Femur (tissue), 1 donor: ENCODE results near the gene PPP4R2.

Source experiments
- DNase-seq: peaks from one replicate; pipeline ENCODE4 v3.0.0-alpha.2; 2017

PPP4R2 gene, protein sequence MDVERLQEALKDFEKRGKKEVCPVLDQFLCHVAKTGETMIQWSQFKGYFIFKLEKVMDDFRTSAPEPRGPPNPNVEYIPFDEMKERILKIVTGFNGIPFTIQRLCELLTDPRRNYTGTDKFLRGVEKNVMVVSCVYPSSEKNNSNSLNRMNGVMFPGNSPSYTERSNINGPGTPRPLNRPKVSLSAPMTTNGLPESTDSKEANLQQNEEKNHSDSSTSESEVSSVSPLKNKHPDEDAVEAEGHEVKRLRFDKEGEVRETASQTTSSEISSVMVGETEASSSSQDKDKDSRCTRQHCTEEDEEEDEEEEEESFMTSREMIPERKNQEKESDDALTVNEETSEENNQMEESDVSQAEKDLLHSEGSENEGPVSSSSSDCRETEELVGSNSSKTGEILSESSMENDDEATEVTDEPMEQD

GRCh38 chr3:72996473-72997333 is at the start of gene PPP4R2:
Gene PPP4R2, plus strand, starts transcription at chr3:72996811. Its CDS starts 227 bp downstream, at chr3:72997038.
- peak; percentile 95 for DNase-seq

DNA sequence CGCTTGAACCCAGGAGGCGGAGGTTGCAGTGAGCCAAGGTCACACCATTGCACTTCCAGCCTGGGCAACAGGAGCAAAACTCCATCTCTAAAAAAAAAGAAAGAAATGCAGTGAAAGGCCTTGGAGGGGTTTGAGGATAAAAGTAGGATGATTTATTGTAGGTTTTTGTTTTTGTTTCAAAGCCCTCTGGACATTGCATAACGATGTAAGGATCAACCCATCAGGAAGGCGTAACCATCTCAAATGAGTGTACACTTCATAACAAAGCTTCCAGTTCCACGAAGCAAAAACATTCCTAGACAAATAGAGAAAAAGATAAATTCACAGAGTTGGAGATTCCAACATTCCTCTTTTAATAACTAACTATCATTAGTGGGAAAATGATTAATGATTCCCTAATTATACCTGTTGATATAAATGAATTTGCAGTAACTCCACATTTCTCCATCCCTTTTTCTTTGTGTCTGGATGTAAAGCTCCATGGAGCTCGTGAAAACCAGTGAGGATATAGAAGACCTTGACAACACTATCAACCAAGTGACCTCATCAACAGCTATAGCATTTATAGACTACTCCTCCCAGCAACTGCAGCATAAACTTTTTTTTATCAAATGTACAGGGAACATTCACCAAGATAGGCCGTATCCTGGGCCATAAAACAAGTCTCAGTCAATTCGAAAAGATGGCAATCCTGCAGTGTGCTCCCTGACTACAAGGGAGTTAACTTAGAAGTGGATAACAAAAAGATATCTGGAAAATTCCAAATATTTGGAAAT is 48.7 kb upstream of the PPP4R2 start:
- no peak for DNase-seq

- DNase-seq = no peak
Measured at GRCh38 chr3:72949016-72949415, 47.6 kb upstream of the PPP4R2 start.

GRCh38 chr3:72950372-72950771 is 46.2 kb upstream of the PPP4R2 start:
- DNase-seq = no peak

GRCh38 chr3:72950801-72951200 is 45.8 kb upstream of the PPP4R2 start:
- DNase-seq = no peak

- DNase-seq = no peak
Measured at GRCh38 chr3:72951259-72951722, 45.3 kb upstream of the PPP4R2 start.

- DNase-seq = no peak
Measured at GRCh38 chr3:72953325-72953956, 43.2 kb upstream of the PPP4R2 start.

- DNase-seq = no peak
Measured at GRCh38 chr3:72957297-72957696, 39.3 kb upstream of the PPP4R2 start.

GRCh38 chr3:72959336-72959735 is 37.3 kb upstream of the PPP4R2 start:
- no peak for DNase-seq

DNA sequence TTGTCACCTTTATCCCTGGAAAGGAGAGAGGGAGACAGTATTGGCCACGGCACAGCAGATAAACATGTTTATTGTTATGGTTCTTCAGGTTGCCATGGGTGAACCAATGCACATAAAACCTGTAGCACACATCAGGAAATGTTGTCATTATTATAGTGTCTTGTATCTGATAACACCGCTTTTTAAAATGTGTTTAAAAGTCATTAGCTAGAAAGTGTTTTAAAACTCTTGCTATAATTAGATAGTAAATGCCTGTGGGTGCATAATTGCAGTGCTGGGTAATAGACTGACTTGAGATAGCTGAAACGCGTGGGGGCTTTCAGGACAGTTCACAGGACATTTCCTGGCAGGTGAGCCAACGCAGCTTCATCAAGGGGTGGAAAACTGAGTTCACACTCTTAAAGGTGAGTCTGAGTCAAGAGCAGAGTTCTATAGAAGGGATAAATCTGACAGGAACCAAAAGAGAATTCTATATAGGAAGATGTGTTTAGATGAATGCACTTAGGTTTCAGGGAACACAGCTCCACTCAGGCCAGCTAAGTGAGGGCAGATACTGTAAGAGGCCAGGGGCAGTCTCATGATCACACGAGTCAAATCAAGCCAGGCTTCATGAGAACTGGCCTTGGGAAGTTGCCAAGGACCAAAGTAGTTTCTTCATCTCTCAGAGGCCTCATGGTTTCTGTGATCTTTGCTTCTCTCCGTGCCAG is 35.6 kb upstream of the PPP4R2 start:
- no peak for DNase-seq

GRCh38 chr3:72961752-72962151 is 34.9 kb upstream of the PPP4R2 start:
- no peak for DNase-seq

- no peak for DNase-seq
Measured at GRCh38 chr3:72962317-72962716, 34.3 kb upstream of the PPP4R2 start.

- DNase-seq = no peak
Measured at GRCh38 chr3:72964633-72965032, 32.0 kb upstream of the PPP4R2 start.

GRCh38 chr3:72968266-72968664 is 28.3 kb upstream of the PPP4R2 start:
- DNase-seq = no peak

GRCh38 chr3:72969766-72970165 is 26.8 kb upstream of the PPP4R2 start:
- DNase-seq = no peak

GRCh38 chr3:72970942-72971341 is 25.7 kb upstream of the PPP4R2 start:
- DNase-seq = no peak

GRCh38 chr3:72972706-72973030 is 23.9 kb upstream of the PPP4R2 start:
- DNase-seq = no peak

DNA sequence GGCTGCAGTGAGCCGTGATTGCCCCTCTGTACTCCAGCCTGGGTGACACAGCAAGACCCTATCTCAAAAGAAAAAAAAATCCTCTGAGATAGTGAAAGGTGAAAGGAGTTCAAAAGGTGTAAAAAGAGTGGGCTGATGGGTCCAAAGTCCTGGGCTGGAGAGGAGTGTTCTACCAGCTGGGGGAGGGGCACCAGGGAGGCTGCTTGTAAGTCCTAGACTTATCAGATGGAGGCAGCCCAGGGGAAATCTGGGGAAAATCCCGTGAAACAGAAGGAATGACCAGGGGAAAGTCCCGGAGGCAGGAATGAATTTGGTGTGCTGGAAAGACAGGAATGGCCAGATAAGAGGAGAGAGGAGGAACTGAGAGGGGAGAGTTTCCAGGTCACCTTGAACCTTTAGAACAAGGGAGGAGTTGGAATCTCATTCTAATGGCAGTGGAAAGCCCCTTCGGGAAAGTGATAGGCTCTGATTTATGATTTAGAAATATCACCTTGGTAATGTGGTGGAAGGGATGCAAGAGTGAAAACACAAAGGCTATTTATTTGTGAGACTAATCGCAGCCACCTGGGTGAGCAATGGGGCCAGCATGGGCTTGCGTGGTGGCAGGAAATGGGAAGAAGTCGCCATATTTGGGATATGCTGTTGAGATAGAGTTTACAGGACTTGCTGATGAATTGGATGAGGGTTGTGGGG is 23.4 kb upstream of the PPP4R2 start:
- DNase-seq = no peak

DNA sequence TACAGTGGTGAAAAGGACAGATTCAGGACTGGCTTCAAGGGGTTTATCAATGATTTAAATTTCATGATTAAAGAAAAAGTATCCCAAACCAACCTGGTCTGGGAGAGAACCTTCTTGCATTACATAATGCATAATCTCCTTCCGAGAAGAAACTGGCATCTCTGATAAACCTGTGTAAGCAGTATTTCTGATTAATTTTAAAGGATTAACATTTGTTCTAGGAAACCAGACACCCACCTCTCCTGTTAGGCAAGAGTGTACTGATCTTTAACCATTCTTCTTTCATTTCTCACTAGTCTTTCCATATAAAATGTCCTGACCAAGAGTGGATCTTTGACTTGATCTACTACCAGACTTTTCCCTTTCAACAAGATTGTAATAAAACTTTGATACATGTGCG is 22.8 kb upstream of the PPP4R2 start:
- DNase-seq = no peak

DNA sequence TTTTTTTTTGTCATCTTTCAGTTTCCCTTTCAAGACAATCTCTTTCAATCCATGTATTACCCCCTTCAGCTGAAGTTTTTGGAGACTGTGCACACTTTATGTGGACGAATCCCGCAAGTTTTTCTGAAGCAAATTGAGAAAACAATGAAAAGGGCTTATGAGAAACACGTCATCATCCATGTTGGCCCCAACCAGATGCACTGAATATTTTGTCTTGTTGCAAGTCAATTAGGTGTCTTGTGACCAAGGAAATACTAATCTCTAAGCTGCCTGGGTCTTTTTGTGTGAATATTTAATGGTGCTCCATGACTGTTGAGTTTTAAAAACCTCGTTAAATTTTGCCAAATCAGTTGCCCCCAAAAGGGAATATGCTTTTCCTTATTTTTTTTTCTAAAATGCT is 21.7 kb upstream of the PPP4R2 start:
- DNase-seq = no peak

DNA sequence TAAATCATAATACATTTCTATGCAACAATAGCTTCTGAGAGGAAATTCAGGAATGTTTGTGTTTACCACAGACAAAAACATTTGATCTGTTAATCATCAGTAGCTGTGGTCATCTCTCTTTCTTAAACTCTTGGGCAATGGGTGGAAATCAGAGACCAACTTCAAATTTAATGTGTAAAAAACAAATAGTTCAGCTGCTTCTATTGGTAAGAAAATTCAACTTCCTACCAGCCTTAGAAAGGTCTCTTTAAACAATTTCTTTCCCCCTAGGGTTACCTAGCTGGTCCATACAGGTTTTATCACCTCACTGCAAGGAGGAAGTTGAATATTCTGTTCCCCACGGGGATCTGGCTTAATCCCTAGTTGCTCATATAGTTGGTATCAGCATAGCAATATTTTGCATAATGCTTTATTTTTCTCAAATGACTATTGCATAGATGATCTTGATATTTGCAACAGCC is 20.3 kb upstream of the PPP4R2 start:
- no peak for DNase-seq
